Measurements from ENCODE around the gene CCDC192.
"Not testable (repeated sequence)": the region's sequence is repeated elsewhere in the genome, so short reads cannot be mapped to it uniquely, and the experiment has no call there.

CCDC192 gene

GRCh38 chr5:127769386-127769785 lies 66.2 kb downstream of the CCDC192 start:
- DNase-seq: no peak

GRCh38 chr5:127770272-127770671 lies 67.1 kb downstream of the CCDC192 start:
- no peak for DNase-seq

- no peak for DNase-seq
These were observed 69.3 kb downstream of the CCDC192 start for GRCh38 chr5:127772531-127772930.

- DNase-seq: no peak
These were observed 71.0 kb downstream of the CCDC192 start for GRCh38 chr5:127774221-127774620.

- no peak for DNase-seq
These were observed 73.3 kb downstream of the CCDC192 start for GRCh38 chr5:127776477-127776876.

GRCh38 chr5:127777957-127778356 lies 74.8 kb downstream of the CCDC192 start:
- DNase-seq: no peak

- DNase-seq: not testable (repeated sequence)
These were observed 79.3 kb downstream of the CCDC192 start for GRCh38 chr5:127782450-127782849.

GRCh38 chr5:127785098-127785927 lies 82.1 kb downstream of the CCDC192 start:
- no peak for DNase-seq

- no peak for DNase-seq
These were observed 88.2 kb downstream of the CCDC192 start for GRCh38 chr5:127791439-127791838.

GRCh38 chr5:127791908-127792307 lies 88.7 kb downstream of the CCDC192 start:
- not testable (repeated sequence) for DNase-seq

GRCh38 chr5:127793052-127793451 lies 89.9 kb downstream of the CCDC192 start:
- no peak for DNase-seq

- no peak for DNase-seq
These were observed 90.7 kb downstream of the CCDC192 start for GRCh38 chr5:127793879-127794278.

GRCh38 chr5:127796211-127796610 lies 93.0 kb downstream of the CCDC192 start:
- DNase-seq: no peak

- DNase-seq: no peak
These were observed 96.2 kb downstream of the CCDC192 start for GRCh38 chr5:127799293-127799905.

- no peak for DNase-seq
These were observed 98.7 kb downstream of the CCDC192 start for GRCh38 chr5:127801751-127802476.

- no peak for DNase-seq
These were observed 99.3 kb downstream of the CCDC192 start for GRCh38 chr5:127802477-127802865.

- no peak for DNase-seq
These were observed 101.8 kb downstream of the CCDC192 start for GRCh38 chr5:127804886-127805426.

- DNase-seq: no peak
These were observed 102.3 kb downstream of the CCDC192 start for GRCh38 chr5:127805448-127805847.

- DNase-seq: no peak
These were observed 103.6 kb downstream of the CCDC192 start for GRCh38 chr5:127806776-127807175.

GRCh38 chr5:127809533-127809932 lies 106.3 kb downstream of the CCDC192 start:
- no peak for DNase-seq

GRCh38 chr5:127810017-127810416 lies 106.8 kb downstream of the CCDC192 start:
- DNase-seq: no peak

GRCh38 chr5:127810707-127811490 lies 107.7 kb downstream of the CCDC192 start:
- no peak for DNase-seq

- no peak for DNase-seq
These were observed 109.4 kb downstream of the CCDC192 start for GRCh38 chr5:127812570-127812969.
